RPMI8226 (cell line): ENCODE results near the gene LDLRAP1.
A peak's percentile ranks its signal among the peaks of the same experiment; 100 is the strongest.

Experiments
- DNase-seq: peaks from one replicate; pipeline ENCODE4 v3.0.0-alpha.2; 2015

The LDLRAP1 gene

DNA sequence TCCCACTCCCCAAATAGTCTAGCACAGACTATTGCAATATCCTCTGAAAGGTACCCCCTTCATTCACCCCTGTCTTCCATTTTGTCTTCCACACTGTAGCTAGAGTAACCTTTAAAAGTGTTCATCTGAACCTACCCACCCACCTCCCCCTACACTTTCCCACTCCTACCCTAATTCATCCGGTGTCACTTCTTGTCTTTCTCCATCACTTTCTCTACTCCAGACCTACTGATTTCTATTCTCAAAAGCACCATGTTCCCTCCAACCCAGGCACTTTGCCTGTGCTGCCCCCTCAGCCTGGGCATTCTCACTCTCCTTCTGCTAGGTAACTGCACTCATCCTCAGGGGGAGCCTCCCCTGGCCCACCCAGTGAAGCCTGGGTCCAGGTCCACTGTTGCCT, 68.4 kb downstream of the LDLRAP1 start:
- no peak for DNase-seq

DNA sequence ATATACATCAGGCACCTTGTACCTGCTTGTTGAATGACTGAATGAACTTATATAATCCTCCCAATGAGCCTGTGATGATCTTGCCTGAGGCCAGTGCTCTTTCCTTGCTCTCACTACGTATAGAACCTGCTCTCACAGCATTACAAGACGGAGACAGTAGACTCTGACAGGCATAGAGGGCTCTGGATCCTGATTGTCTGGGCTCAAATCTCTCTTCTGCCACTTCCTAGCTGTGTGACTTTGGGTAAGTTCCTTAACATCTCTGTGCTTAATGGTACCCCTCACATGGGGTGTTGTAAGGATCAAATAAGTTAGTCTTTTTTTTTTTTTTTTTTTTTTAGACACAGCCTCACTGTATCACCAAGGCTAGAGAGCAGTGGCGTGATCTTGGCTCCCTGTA, 69.0 kb downstream of the LDLRAP1 start:
- DNase-seq = no peak

- DNase-seq = no peak
These were observed 69.7 kb downstream of the LDLRAP1 start for GRCh38 chr1:25613091-25613490.

DNA sequence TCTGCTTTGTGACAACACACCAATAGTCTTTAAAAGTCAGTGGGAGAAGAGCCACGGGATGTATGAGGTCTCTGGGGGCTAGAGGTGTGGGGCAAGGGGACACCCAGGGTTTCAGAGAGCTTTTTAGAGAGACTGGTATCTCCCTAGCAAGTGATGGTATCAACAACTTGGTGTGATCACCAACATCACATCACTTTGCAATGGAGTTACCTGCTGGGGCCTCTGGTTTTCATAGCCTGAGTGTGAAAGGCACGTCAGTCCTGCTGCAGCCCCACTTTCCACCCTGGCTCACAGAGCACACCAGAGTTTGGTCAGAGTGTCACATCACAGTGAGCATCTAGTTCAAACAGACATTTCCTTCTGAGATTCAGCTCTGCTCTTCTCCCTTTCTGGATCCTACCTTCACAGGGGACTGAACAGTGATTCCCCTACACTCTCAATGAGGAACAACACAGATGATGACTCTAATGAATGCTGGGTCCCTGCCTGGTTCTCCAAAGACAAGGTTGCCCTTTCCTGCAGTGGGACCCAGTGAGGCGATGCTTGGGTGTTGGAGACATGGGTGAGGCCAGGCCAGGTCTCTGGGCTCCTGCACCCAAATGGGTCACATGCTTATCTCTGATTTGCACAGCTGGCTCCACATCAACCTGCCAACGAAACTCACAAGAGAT, 71.2 kb downstream of the LDLRAP1 start:
- peak; percentile 17 for DNase-seq

DNA sequence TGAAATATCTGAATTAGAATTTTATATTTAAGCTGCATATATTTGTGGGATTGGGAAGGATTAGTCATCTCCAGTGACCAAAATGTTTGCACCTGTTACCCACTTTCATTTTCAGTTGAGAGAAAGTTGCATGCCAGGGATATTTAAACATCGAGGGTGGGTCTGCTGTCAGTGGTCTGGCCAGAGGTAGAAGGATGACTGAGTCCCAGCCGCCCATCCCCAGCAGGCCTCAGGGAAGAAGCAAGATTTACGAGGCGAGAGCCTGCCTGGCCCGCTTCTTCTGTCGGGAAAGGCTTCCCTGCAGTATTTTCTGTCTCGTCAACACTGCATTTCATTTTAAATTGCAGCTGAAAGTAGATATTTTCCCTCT, 71.8 kb downstream of the LDLRAP1 start:
- DNase-seq = no peak

DNA sequence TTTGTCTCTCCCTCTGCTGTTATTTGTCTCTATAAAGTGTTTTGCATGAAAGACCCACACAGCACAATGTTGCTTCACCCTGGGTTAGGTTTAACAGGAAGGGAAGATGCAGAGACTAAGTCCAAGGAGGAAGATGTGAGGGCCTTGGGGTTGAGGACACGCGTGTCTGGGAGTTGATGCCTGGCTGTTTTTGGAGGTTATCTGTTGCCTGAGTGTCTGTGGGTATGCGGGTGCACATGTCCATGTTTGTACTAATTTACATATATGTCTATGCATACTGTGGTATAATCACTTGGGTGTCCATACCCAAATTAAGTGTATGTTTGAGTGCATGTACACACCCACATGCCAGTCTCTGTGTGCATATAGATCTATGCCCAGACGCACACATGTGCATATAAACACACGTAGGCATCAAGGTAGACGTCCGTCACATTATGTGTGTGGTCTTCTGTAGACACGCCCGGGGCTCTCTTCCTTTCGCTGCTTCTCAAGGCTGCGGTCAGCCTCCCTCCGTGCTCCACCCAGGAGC, 72.2 kb downstream of the LDLRAP1 start:
- DNase-seq = no peak

DNA sequence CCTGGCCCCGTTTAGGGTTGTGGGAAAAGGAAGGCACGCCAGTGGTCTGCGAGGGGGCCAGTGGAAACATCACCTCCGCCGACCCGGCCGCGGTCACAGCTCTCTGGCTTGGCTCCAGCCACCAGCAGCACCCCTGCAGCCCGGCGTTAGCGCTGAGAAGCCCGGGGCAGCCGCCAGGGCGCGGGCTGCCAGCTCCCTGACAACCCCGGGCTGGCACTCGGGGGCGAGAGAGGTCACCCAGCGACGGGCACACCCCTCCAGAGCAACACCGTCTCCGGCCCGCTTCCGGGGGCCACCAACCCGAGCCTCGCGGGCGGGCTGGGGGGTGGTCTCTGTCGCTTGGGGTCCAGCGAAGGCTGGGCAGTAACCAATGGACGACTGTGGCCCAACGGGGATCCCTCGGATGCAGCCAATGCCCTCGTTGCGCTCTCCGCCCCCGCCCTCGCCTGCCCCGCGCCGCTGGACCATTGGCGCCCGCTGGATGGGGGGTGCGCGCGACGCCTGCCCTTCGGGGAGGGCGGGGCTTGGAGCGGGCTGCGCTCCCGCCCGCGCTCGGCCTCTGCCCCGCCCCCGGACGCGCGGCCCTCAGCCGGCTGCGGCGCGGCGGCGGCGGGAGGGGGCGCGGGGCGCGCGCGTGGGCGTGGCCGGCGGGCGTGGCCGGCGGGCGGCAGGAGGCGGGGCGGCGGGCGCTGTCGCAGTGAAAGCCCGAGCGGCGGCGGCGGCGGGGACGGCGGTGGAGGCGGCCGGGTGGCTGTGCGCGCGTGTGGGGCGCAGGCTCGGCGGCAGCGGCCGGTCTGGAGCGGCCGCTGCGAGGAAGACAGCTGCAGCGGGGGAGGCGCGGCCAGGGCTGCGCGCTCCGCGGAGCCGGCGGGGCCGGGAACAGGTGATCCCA, 72.9 kb downstream of the LDLRAP1 start, which contains the start of gene MAN1C1:
Gene MAN1C1 (plus strand): TSS at position 697 of the 892 bp plus-strand sequence. CDS start 1,007 bp downstream, outside the sequence.
- DNase-seq = peak; percentile 94

- no peak for DNase-seq
These were observed 73.7 kb downstream of the LDLRAP1 start for GRCh38 chr1:25616987-25617624.

- DNase-seq = no peak
These were observed 74.4 kb downstream of the LDLRAP1 start for GRCh38 chr1:25617625-25618432.

- DNase-seq = no peak
These were observed 75.0 kb downstream of the LDLRAP1 start for GRCh38 chr1:25618433-25618808.
